Fibroblast of lung (primary cell): ENCODE results near the gene GJA5. TPM values are rescaled to one million over a fixed set of nuclear protein-coding genes. Genes with fewer than 3 reads are reported as not detected.

Experiments used
- DNase-seq, 2 donors: peaks; one replicate each; pipeline versions ENCODE4 v3.0.0 to v3.0.0-alpha.2; 2010; ENCODE audit warnings: low read depth in 2 of 2
- H2AFZ ChIP-seq: 2 replicates; pipeline ENCODE4 v1.5.1; 2012; ENCODE audit warnings: low read length, control low read depth, inconsistent platforms
- H3K27ac ChIP-seq: 2 replicates; pipeline ENCODE4 v1.5.1; 2011; ENCODE audit warnings: low read length, control low read depth; ENCODE audit not compliant: insufficient read depth
- H3K27me3 ChIP-seq: 2 replicates; pipeline ENCODE4 v1.5.1; 2011; ENCODE audit warnings: mild to moderate bottlenecking, low read length; ENCODE audit not compliant: control insufficient read depth, insufficient read depth
- H3K36me3 ChIP-seq: 2 replicates; pipeline ENCODE4 v1.5.1; 2011; ENCODE audit warnings: low read length; ENCODE audit not compliant: control insufficient read depth, insufficient read depth
- H3K4me1 ChIP-seq: 2 replicates; pipeline ENCODE4 v1.5.1; 2011; ENCODE audit warnings: low read length; ENCODE audit not compliant: control insufficient read depth, insufficient read depth; ENCODE audit errors: extremely low read depth
- H3K4me2 ChIP-seq: 2 replicates; pipeline ENCODE4 v1.5.1; 2011; ENCODE audit warnings: low read length, control low read depth; ENCODE audit not compliant: insufficient read depth; ENCODE audit errors: extremely low read depth
- H3K4me3 ChIP-seq, 4 experiments: fragments of 200-600 bp in 1 of 4; sonication (generic) in 1 of 4; replicated peaks in 1 of 4; 2 replicates each; pipeline ENCODE4 v1.5.1; 2011 to 2016; ENCODE audit warnings: low read length in 4 of 4, low read depth in 3 of 4, mild to moderate bottlenecking in 3 of 4, control low read depth in 2 of 4, inconsistent platforms in 1 of 4, mixed read lengths in 1 of 4; ENCODE audit not compliant: insufficient read depth in 1 of 4; ENCODE audit errors: control extremely low read depth in 1 of 4
- H3K79me2 ChIP-seq: 2 replicates; pipeline ENCODE4 v1.5.1; 2012; ENCODE audit warnings: mild to moderate bottlenecking, low read length, inconsistent platforms; ENCODE audit not compliant: control insufficient read depth, insufficient read depth
- H3K9ac ChIP-seq: 2 replicates; pipeline ENCODE4 v1.5.1; 2011; ENCODE audit warnings: mild to moderate bottlenecking, low read length, control low read depth; ENCODE audit not compliant: insufficient read depth
- H3K9me3 ChIP-seq: 2 replicates; pipeline ENCODE4 v1.5.1; 2012; ENCODE audit warnings: low read depth, low read length; ENCODE audit not compliant: control insufficient read depth, insufficient read depth
- H4K20me1 ChIP-seq: 2 replicates; pipeline ENCODE4 v1.5.1; 2011; ENCODE audit warnings: low read length; ENCODE audit not compliant: control insufficient read depth, insufficient read depth; ENCODE audit errors: extremely low read depth
- CTCF ChIP-seq, 2 donors: IDR thresholded peaks in 1 of 2; conservative IDR thresholded peaks in 1 of 2; 1 replicate in 1 of 2; 2 replicates in 1 of 2; pipeline ENCODE4 v1.5.1; 2011 to 2012; ENCODE audit warnings: low read length in 2 of 2, control low read depth in 1 of 2, inconsistent platforms in 1 of 2, low read depth in 1 of 2, mild to moderate bottlenecking in 1 of 2
- EZH2 ChIP-seq: IDR thresholded peaks from 2 replicates; pipeline ENCODE4 v1.5.1; 2012; ENCODE audit warnings: low read length, control low read depth, mild to moderate bottlenecking; ENCODE audit errors: missing control alignments
- polyA plus RNA-seq, 2 donors: library from polyadenylated mRNA; depleted of rRNA in 1 of 2; stranded (reverse) in 1 of 2; unstranded in 1 of 2; fragments of >200 nt; gene quantifications; 2 replicates each; pipeline ENCODE4 v1.2.1, GENCODE V29; 2011 to 2012; ENCODE audit warnings: missing spikeins in 1 of 2
- total RNA-seq: library from RNA; depleted of rRNA; stranded (reverse); fragments of >200 nt; gene quantifications from 2 replicates; pipeline ENCODE4 v1.2.1, GENCODE V29; 2014

GJA5 gene
- total and polyA plus RNA-seq, 2 donors (not counting 1 experiment from before 2014, with no cell fraction given): 0.14 TPM; not detected in 1

GRCh38 chr1:147762233-147763024, 2.0 kb upstream of the GJA5 start:
- Histone ChIP-seq H2AFZ (no peak overlapping the region), H4K20me1 (no peaks in the 10 kb centered on the region), H3K27me3 (no peaks in the 10 kb centered on the region), H3K4me3 (no peak overlapping the region), H3K9me3 (no peaks in the 10 kb centered on the region), H3K9ac (no peak overlapping the region), H3K4me1 (no peaks in the 10 kb centered on the region), H3K36me3 (no peaks in the 10 kb centered on the region), H3K4me2 (no peak overlapping the region), H3K79me2 (no peaks in the 10 kb centered on the region), H3K27ac (no peak overlapping the region)
- TF ChIP-seq EZH2 (no peak), CTCF (conservative IDR thresholded peaks at IDR 0.05 in 1 of 2, IDR thresholded peaks at IDR 0.05 in 1 of 2; ENCODE audit: low read depth in 1 of 2, low read length in 2 of 2) (no peak)
- no peak for DNase-seq

DNA sequence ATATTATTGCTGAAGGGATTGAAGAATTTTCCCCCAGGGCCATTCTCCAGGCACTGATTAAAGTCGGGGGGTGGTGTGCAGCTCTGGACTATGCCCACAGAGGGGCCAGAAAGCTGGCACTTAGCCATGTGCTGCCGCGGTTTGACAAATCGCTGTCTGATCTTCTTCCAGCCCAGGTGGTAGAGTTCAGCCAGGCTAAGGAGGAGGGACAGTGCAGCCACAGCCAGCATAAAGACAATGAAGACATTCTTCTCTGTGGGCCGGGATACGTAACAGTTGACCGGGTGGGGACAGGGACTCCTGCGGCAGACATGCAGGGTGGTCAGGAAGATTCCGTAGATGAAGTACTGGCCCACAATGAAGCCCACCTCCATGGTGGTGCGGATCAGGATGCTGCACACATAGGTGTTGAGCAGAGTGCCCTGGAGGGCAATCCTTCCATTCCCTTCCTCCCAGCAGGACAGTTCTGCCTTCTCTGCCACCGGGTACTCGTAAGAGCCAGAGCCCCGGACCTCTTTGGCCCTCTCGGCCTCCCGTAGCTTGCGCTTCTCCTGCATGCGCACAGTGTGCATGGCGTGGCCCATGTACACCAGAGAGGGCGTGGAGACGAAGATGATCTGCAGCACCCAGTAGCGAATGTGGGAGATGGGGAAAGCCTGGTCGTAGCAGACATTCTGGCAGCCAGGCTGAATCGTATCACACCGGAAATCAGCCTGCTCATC, 1.9 kb downstream of the GJA5 start:
- H2AFZ ChIP-seq: no peak overlapping the region
- TF ChIP-seq EZH2 (no peak), CTCF (conservative IDR thresholded peaks at IDR 0.05 in 1 of 2, IDR thresholded peaks at IDR 0.05 in 1 of 2; ENCODE audit: low read depth in 1 of 2, low read length in 2 of 2) (no peak)
- no peaks in the 10 kb centered on the region for H3K9me3 ChIP-seq
- no peak overlapping the region for H3K4me3 ChIP-seq
- DNase-seq: no peak
- no peak overlapping the region for H3K9ac ChIP-seq
- H3K27me3 ChIP-seq: no peaks in the 10 kb centered on the region
- no peak overlapping the region for H3K27ac ChIP-seq
- H4K20me1 ChIP-seq: no peaks in the 10 kb centered on the region
- H3K4me1 ChIP-seq: no peaks in the 10 kb centered on the region
- no peaks in the 10 kb centered on the region for H3K36me3 ChIP-seq
- H3K4me2 ChIP-seq: no peak overlapping the region
- H3K79me2 ChIP-seq: no peaks in the 10 kb centered on the region

DNA sequence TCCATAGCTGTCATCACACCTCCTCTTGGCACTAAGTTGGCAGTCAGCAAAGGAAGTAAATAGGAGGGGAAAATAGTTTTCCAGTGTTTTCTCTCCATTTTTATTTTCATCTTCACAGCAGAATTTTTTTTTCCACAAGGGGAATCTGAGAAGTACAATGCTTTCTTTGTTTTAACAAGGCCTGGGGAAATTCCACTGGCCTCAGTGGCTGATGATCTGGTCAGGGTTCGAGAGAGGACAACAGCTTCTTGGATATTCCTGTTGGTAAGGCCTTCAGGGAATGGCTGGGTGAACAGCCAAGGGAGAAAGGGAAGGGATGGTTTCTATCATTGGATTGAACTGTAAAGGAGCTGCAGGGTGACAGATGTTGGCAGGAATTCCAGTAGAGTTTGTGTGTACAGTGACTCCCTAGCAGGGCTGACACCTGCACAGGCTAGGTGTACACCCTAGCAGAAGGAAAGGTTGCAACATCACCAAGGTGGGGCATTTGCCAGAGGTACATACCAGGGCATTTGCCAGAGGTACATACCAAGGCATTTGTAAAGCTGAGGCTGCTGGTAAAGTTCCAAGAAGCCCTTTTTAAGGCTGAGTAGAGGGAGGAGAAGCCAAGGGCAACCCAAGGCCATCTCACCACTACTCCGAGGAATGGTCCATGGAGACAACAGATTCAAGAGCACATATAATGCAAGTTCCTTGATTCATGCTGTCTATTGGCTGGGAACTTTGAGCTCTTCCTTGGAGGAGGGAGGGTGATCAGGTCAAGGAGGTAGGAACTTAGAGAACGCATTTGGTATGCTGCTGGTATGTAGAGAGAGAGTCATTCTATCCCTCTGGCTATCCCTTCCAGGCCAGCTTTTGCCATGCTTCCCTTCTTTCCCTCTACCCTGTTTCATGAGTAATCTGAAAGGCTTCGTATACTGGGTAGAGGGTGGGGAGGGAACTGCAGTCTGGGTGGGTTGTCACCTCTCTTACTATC, 3.1 kb downstream of the GJA5 start:
- Histone ChIP-seq H3K27me3 (no peaks in the 10 kb centered on the region), H3K79me2 (no peaks in the 10 kb centered on the region), H3K4me3 (no peak overlapping the region), H3K9ac (no peak overlapping the region), H3K4me1 (no peaks in the 10 kb centered on the region), H3K4me2 (no peak overlapping the region), H3K36me3 (no peaks in the 10 kb centered on the region), H2AFZ (no peak overlapping the region), H3K27ac (no peak overlapping the region), H3K9me3 (no peaks in the 10 kb centered on the region), H4K20me1 (no peaks in the 10 kb centered on the region)
- DNase-seq: no peak
- TF ChIP-seq CTCF (conservative IDR thresholded peaks at IDR 0.05 in 1 of 2, IDR thresholded peaks at IDR 0.05 in 1 of 2; ENCODE audit: low read depth in 1 of 2, low read length in 2 of 2) (no peak), EZH2 (no peak)
